Measurements from ENCODE around the gene KLRC3.

KLRC3 gene

DNA sequence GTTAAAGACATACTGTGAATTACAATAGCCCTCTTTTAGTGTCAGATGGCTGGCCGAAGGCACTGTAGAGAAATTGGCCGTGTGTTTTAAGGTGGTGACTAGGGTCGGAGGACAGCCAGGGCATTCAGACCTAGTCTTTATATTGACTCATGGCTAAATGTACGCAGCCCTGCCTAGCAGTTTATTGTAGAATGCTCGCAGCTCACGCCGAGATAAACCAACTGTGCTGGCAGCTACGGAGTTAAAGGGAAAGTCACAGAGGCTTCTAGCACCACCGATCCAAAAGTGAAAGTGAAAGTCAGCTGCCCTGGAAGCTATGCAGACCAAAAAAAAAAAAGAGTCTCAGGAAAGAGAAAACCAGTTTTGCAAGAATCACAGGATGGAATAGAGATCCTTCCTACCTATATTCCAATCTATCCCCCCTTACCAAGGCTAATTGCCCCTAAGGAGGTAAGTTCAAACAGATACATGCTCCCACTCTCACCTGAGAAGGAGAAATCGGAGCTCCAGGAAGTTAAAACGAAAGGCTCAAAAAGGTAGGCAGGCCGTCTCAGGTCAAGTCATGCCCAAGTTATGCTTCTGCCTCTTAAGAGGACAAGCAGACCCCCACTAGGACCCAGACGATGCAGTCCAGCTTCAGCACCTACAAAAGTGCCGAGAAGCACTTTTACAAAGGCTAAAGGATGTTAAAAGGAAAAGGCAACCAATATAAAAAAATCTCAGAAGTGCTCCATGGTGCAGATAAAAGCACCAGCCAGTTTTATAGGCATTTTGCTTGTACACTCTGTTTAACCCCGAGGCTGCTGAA lies 55.4 kb downstream of the KLRC3 start:
- peak overlapping the region; percentile 46 for H3K4me3 ChIP-seq (replicated peaks; ENCODE audit: low read depth, low read length)
- no peaks in the 10 kb centered on the region for H3K27me3 ChIP-seq (replicated peaks; ENCODE audit: control insufficient read depth, insufficient read depth, low read length)
- peak; percentile 31 for DNase-seq (ENCODE audit: extremely low read depth, insufficient read length)
- no peaks in the 10 kb centered on the region for H3K36me3 ChIP-seq (ENCODE audit: control insufficient read depth, insufficient read depth, low read length)
- TF ChIP-seq, protein P1, sequence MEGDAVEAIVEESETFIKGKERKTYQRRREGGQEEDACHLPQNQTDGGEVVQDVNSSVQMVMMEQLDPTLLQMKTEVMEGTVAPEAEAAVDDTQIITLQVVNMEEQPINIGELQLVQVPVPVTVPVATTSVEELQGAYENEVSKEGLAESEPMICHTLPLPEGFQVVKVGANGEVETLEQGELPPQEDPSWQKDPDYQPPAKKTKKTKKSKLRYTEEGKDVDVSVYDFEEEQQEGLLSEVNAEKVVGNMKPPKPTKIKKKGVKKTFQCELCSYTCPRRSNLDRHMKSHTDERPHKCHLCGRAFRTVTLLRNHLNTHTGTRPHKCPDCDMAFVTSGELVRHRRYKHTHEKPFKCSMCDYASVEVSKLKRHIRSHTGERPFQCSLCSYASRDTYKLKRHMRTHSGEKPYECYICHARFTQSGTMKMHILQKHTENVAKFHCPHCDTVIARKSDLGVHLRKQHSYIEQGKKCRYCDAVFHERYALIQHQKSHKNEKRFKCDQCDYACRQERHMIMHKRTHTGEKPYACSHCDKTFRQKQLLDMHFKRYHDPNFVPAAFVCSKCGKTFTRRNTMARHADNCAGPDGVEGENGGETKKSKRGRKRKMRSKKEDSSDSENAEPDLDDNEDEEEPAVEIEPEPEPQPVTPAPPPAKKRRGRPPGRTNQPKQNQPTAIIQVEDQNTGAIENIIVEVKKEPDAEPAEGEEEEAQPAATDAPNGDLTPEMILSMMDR (IDR thresholded peaks at IDR 0.05; ENCODE audit: insufficient read depth, low read length, poor library complexity, severe bottlenecking) = no peak

DNA sequence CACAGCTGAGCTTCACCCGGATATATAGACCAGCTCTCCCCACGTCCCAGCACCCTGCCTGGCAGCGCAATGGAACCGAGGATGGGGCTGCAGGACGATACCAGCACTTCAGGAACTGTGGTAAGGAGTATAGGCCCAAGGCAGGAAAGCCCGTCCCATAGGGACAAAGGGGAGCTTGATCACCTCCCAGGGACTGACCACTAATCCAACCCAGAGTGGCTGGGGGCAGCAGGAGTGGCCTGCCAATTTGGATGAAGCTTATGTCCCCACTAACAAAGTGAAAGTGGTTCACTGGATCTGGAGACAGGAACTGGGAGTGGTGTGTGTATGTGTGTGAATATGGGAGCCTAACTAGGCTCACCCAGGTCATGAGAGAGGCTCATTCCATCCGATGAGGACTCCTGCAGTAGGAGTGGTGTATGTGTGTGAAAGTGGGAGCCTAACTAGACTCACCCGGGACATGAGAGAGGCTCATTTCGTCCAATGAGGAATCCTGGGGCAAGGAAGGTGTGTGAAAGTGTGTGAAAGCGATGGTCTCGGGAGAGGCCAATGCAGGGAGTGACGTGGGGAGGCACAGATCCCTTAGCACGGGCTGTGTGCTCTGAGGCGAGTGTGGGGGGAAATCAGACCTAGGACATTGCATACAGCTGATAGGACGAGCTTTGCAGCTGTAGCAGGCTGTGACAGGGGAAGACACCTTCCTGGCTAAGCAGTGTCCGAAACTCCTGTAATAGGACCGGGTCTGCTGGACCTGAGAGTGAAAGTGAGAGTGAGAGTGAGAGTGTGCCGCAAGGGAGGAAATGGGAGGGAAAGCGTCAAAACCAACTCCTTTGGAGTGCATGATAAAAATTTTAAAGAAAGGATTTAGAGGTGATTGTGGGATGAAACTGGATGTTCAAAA lies 56.2 kb downstream of the KLRC3 start:
- DNase-seq (ENCODE audit: extremely low read depth, insufficient read length) = peak; percentile 65
- H3K27me3 ChIP-seq (replicated peaks; ENCODE audit: control insufficient read depth, insufficient read depth, low read length) = no peaks in the 10 kb centered on the region
- peak overlapping the region; percentile 46 for H3K4me3 ChIP-seq (replicated peaks; ENCODE audit: low read depth, low read length)
- TF ChIP-seq, protein P1 (IDR thresholded peaks at IDR 0.05; ENCODE audit: insufficient read depth, low read length, poor library complexity, severe bottlenecking) = no peak
- no peaks in the 10 kb centered on the region for H3K36me3 ChIP-seq (ENCODE audit: control insufficient read depth, insufficient read depth, low read length)

DNA sequence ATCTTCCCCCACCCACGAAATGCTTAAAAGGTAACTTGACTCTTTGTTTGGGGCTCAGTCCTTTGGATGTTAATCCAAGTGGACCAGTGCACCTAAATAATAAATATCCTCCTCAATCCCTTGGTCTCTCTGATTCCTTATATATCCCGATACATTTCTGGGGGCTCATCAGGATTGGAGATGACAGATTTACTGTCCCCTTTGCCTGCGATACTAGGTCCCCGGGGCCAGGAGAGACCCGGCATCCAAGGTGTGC lies 56.8 kb downstream of the KLRC3 start:
- TF ChIP-seq, protein P1 (IDR thresholded peaks at IDR 0.05; ENCODE audit: insufficient read depth, low read length, poor library complexity, severe bottlenecking) = no peak
- H3K36me3 ChIP-seq (ENCODE audit: control insufficient read depth, insufficient read depth, low read length) = no peaks in the 10 kb centered on the region
- H3K4me3 ChIP-seq (replicated peaks; ENCODE audit: low read depth, low read length) = no peak overlapping the region
- no peak for DNase-seq (ENCODE audit: extremely low read depth, insufficient read length)
- H3K27me3 ChIP-seq (replicated peaks; ENCODE audit: control insufficient read depth, insufficient read depth, low read length) = no peaks in the 10 kb centered on the region

DNA sequence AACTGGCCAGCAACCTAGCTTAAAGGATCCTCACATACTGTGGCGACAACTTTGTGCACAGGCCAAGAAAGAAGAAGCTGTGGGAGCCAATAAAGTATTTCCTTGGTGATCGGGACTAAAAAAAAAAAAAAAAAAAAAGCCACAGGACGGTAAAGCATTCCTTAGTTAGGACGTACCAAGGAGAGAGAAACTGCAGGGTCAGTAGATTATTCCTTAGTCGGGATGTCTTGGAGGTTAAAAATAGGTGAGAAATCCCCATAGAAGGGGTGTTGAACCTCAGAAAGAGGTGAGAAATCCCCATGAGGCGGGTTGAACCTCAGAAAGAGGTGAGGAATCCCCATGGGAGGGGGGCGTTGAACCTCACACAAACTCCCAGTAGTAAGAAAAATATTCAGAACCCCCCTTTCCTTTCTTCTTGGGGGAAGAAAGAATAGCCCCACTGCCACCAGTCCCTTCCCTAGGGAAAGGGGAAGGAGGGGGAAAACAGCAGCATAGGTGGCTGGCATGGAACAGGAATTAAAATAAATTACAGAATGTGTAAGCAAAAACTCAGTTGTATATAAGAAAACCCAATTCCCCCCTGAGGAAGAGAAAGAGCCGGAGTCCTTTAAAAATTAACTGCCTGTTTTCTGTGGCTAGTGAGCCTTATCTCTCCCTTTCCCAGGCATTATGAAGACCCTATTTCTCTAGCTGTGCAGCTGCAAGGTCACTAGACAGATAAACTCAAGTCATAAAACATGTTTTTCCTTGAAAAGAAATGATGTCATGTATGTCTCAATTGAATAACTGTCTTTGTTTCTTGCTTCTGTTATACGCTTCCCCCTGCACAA lies 57.4 kb downstream of the KLRC3 start:
- TF ChIP-seq, protein P1 (IDR thresholded peaks at IDR 0.05; ENCODE audit: insufficient read depth, low read length, poor library complexity, severe bottlenecking) = no peak
- no peaks in the 10 kb centered on the region for H3K27me3 ChIP-seq (replicated peaks; ENCODE audit: control insufficient read depth, insufficient read depth, low read length)
- no peaks in the 10 kb centered on the region for H3K36me3 ChIP-seq (ENCODE audit: control insufficient read depth, insufficient read depth, low read length)
- no peak overlapping the region for H3K4me3 ChIP-seq (replicated peaks; ENCODE audit: low read depth, low read length)
- no peak for DNase-seq (ENCODE audit: extremely low read depth, insufficient read length)

DNA sequence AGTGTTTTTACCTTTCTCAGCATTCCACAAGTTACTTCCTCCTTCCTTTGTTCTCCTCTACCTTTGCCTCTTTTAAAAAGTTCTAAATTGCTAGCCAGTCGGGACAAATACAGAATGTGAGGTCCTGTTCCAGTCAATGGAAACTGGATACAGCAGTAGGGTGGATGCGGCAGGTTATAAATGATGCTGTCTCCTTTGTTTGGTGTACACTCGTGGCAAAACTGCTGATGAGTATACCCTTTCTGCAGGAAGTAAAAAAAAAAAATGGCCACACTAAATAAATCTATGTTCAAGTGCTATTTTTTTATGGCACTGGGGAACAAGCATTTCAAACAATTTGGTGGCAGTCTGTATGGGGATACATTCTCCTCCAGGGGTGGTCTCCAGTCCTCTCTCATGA lies 58.1 kb downstream of the KLRC3 start:
- H3K27me3 ChIP-seq (replicated peaks; ENCODE audit: control insufficient read depth, insufficient read depth, low read length) = no peaks in the 10 kb centered on the region
- DNase-seq (ENCODE audit: extremely low read depth, insufficient read length) = no peak
- H3K36me3 ChIP-seq (ENCODE audit: control insufficient read depth, insufficient read depth, low read length) = no peaks in the 10 kb centered on the region
- TF ChIP-seq, protein P1 (IDR thresholded peaks at IDR 0.05; ENCODE audit: insufficient read depth, low read length, poor library complexity, severe bottlenecking) = no peak
- H3K4me3 ChIP-seq (replicated peaks; ENCODE audit: low read depth, low read length) = no peak overlapping the region
